Stimulated activated CD4-positive, alpha-beta T cell treated with anti-CD3 and anti-CD28 coated beads, Interleukin-15, amount 100 ng/mL, for 48 hours (primary cell): ENCODE data around the gene ACAD8.

Experiments
- DNase-seq, 2 donors: peaks; one replicate each; pipeline ENCODE4 v3.0.0-alpha.2; 2020; ENCODE audit warnings: low read depth in 2 of 2

Gene ACAD8

GRCh38 chr11:134290646-134291045, 37.3 kb downstream of the ACAD8 start:
- DNase-seq = no peak

- no peak for DNase-seq
Observed at GRCh38 chr11:134291196-134291595, 37.8 kb downstream of the ACAD8 start.

GRCh38 chr11:134292661-134293060, 39.3 kb downstream of the ACAD8 start:
- no peak for DNase-seq

- no peak for DNase-seq
Observed at GRCh38 chr11:134293119-134294113, 40.0 kb downstream of the ACAD8 start.

- DNase-seq = no peak
Observed at GRCh38 chr11:134294664-134295063, 41.3 kb downstream of the ACAD8 start.

- DNase-seq = no peak
Observed at GRCh38 chr11:134312223-134312622, 58.9 kb downstream of the ACAD8 start.

- no peak for DNase-seq
Observed at GRCh38 chr11:134312807-134313206, 59.4 kb downstream of the ACAD8 start.

GRCh38 chr11:134313379-134313778, 60.0 kb downstream of the ACAD8 start:
- DNase-seq = no peak

GRCh38 chr11:134313821-134314607, 60.6 kb downstream of the ACAD8 start:
- no peak for DNase-seq
